IMR-90 (cell line): ENCODE data around the gene CCNO. TPM values are rescaled to one million over a fixed set of nuclear protein-coding genes. Genes with fewer than 3 reads are reported as not detected.

Source experiments
- ATAC-seq: fragments of 200-7000 bp; cut with Tn5 transposase; 2 replicates; pipeline ENCODE4 v1.9.1; 2020; ENCODE audit warnings: low read depth, mild to moderate bottlenecking, moderate library complexity
- BruUV-seq: library from RNA; stranded (reverse); fragments of 400-500 nt; replicated peaks from 2 replicates; lab custom pipeline; 2021; lab: Mats Ljungman, UMichigan
- CTCF ChIA-PET: fragments of 300-600 bp; formaldehyde crosslinking; extraction: SDS; loops from one replicate; lab custom pipeline; 2021; ENCODE audit warnings: antibody characterized with exemption; lab: Yijun Ruan, JAX
- POLR2A ChIA-PET: fragments of 300-600 bp; sonication (Branson Sonifier 250); formaldehyde crosslinking; loops from one replicate; lab custom pipeline; 2022; ENCODE audit warnings: antibody characterized with exemption; ENCODE audit not compliant: unreplicated experiment; lab: Charles Lee
- DNase-seq: peaks from one replicate; pipeline ENCODE4 v3.0.0; 2013
- H2AFZ ChIP-seq: replicated peaks from 2 replicates; pipeline ENCODE3; 2013; ENCODE audit warnings: low read length, mild to moderate bottlenecking; ENCODE audit not compliant: poor library complexity
- H2AK5ac ChIP-seq: 2 replicates; pipeline ENCODE4 v1.6.1; 2013; ENCODE audit warnings: low read depth, low read length, inconsistent platforms
- H2AK9ac ChIP-seq: replicated peaks from 2 replicates; pipeline ENCODE3; 2013; ENCODE audit warnings: mild to moderate bottlenecking, low read depth, low read length, moderate library complexity; ENCODE audit not compliant: poor library complexity
- H2BK120ac ChIP-seq: 2 replicates; pipeline ENCODE4 v1.6.1; 2013; ENCODE audit warnings: low read depth, low read length, inconsistent platforms
- H2BK15ac ChIP-seq: 3 replicates; pipeline ENCODE4 v1.6.1; 2013; ENCODE audit warnings: low read depth, low read length, inconsistent platforms
- H2BK20ac ChIP-seq: 2 replicates; pipeline ENCODE4 v1.6.1; 2013; ENCODE audit warnings: low read depth, mild to moderate bottlenecking, inconsistent platforms, low read length, moderate library complexity
- H2BK5ac ChIP-seq: 2 replicates; pipeline ENCODE4 v1.6.1; 2013; ENCODE audit warnings: mild to moderate bottlenecking, low read depth, low read length, inconsistent platforms; ENCODE audit not compliant: poor library complexity, severe bottlenecking
- H3K14ac ChIP-seq: replicated peaks from 2 replicates; pipeline ENCODE4 v1.6.1; 2013; ENCODE audit warnings: low read depth, low read length, inconsistent platforms
- H3K18ac ChIP-seq: 2 replicates; pipeline ENCODE4 v1.6.1; 2013; ENCODE audit warnings: low read depth, low read length, control low read depth
- H3K23ac ChIP-seq: 2 replicates; pipeline ENCODE4 v1.6.1; 2013; ENCODE audit warnings: low read depth, low read length, inconsistent platforms
- H3K27ac ChIP-seq: 2 replicates; pipeline ENCODE4 v1.5.1; 2013; ENCODE audit warnings: mild to moderate bottlenecking, control low read depth, low read length; ENCODE audit not compliant: insufficient read depth
- H3K27me3 ChIP-seq: 2 replicates; pipeline ENCODE4 v1.6.1; 2013; ENCODE audit warnings: low read length; ENCODE audit not compliant: control insufficient read depth, insufficient read depth
- H3K36me3 ChIP-seq: 2 replicates; pipeline ENCODE4 v1.6.1; 2013; ENCODE audit warnings: low read length, mixed read lengths; ENCODE audit not compliant: control insufficient read depth, insufficient read depth
- H3K4ac ChIP-seq: 2 replicates; pipeline ENCODE4 v1.6.1; 2013; ENCODE audit warnings: low read depth, low read length, inconsistent platforms
- H3K4me1 ChIP-seq: 2 replicates; pipeline ENCODE4 v1.6.1; 2013; ENCODE audit warnings: low read length, mixed read lengths; ENCODE audit not compliant: control insufficient read depth, insufficient read depth
- H3K4me2 ChIP-seq: 2 replicates; pipeline ENCODE4 v1.6.1; 2013; ENCODE audit warnings: low read depth, mild to moderate bottlenecking, control low read depth, low read length, moderate library complexity
- H3K4me3 ChIP-seq: 2 replicates; pipeline ENCODE4 v1.5.1; 2013; ENCODE audit warnings: low read depth, mild to moderate bottlenecking, control low read depth, low read length, moderate library complexity; ENCODE audit not compliant: insufficient read depth
- H3K56ac ChIP-seq: 2 replicates; pipeline ENCODE4 v1.6.1; 2013; ENCODE audit warnings: low read length, inconsistent platforms; ENCODE audit not compliant: insufficient read depth; ENCODE audit errors: extremely low read depth
- H3K79me1 ChIP-seq, 2 experiments: 2 replicates each; pipeline ENCODE4 v1.6.1; 2013; ENCODE audit warnings: low read length in 2 of 2, inconsistent platforms in 1 of 2, low read depth in 1 of 2
- H3K9ac ChIP-seq: 2 replicates; pipeline ENCODE4 v1.6.1; 2013; ENCODE audit warnings: low read depth, low read length, control low read depth
- H3K9me1 ChIP-seq: 2 replicates; pipeline ENCODE4 v1.6.1; 2013; ENCODE audit warnings: low read length, inconsistent platforms; ENCODE audit not compliant: insufficient read depth
- H3K9me3 ChIP-seq: 2 replicates; pipeline ENCODE4 v1.6.1; 2013; ENCODE audit warnings: low read length; ENCODE audit not compliant: control insufficient read depth, insufficient read depth
- H4K20me1 ChIP-seq: 2 replicates; pipeline ENCODE4 v1.6.1; 2013; ENCODE audit warnings: low read length, inconsistent platforms; ENCODE audit not compliant: insufficient read depth
- H4K5ac ChIP-seq: 2 replicates; pipeline ENCODE4 v1.6.1; 2013; ENCODE audit warnings: mild to moderate bottlenecking, low read depth, low read length, control low read depth
- H4K8ac ChIP-seq, 2 experiments: 2 replicates each; pipeline ENCODE4 v1.6.1; 2013; ENCODE audit warnings: low read depth in 2 of 2, low read length in 2 of 2, control low read depth in 1 of 2, inconsistent platforms in 1 of 2
- H4K91ac ChIP-seq: 2 replicates; pipeline ENCODE4 v1.6.1; 2013; ENCODE audit warnings: low read depth, low read length, inconsistent platforms; ENCODE audit not compliant: insufficient read depth
- BHLHE40 ChIP-seq: fragments of 150-350 bp; IDR thresholded peaks from 2 replicates; pipeline ENCODE4 v1.6.1; 2016; ENCODE audit warnings: mild to moderate bottlenecking, low read depth, low read length
- CHD1 ChIP-seq: IDR thresholded peaks from 2 replicates; pipeline ENCODE4 v1.6.1; 2012; ENCODE audit warnings: low read depth, low read length, improper control_type of control experiment
- MAFK ChIP-seq: IDR thresholded peaks from 2 replicates; pipeline ENCODE4 v1.6.1; 2012; ENCODE audit warnings: low read depth, low read length, improper control_type of control experiment
- MAZ ChIP-seq: IDR thresholded peaks from 2 replicates; pipeline ENCODE4 v1.6.1; 2012; ENCODE audit warnings: low read depth, mild to moderate bottlenecking, low read length, improper control_type of control experiment, moderate library complexity, borderline replicate concordance
- POLR2A ChIP-seq: IDR thresholded peaks from 2 replicates; pipeline ENCODE4 v1.6.1; 2012; ENCODE audit warnings: mild to moderate bottlenecking, low read depth, low read length
- RAD21 ChIP-seq: IDR thresholded peaks from 2 replicates; pipeline ENCODE4 v1.6.1; 2012; ENCODE audit warnings: low read length, improper control_type of control experiment
- RCOR1 ChIP-seq: IDR thresholded peaks from 2 replicates; pipeline ENCODE4 v1.6.1; 2012; ENCODE audit warnings: mild to moderate bottlenecking, low read length, improper control_type of control experiment; ENCODE audit not compliant: insufficient replicate concordance
- RFX5 ChIP-seq: IDR thresholded peaks from 2 replicates; pipeline ENCODE4 v1.8.0; 2012; ENCODE audit warnings: low read depth, mild to moderate bottlenecking, low read length, moderate library complexity
- SMC3 ChIP-seq: fragments of 150-350 bp; IDR thresholded peaks from 2 replicates; pipeline ENCODE4 v1.6.1; 2016; ENCODE audit warnings: low read depth, mild to moderate bottlenecking, antibody characterized with exemption, low read length, moderate library complexity
- WGBS, 2 experiments: methylation state at CpG; one replicate each; pipeline versions ENCODE4 v1.1.5 to v1.1.7; 2013; ENCODE audit warnings: missing lambda C conversion rate in 2 of 2; ENCODE audit not compliant: insufficient read length in 1 of 2; ENCODE audit errors: extremely low coverage in 2 of 2; 5-methylcytosine and 5-hydroxymethylcytosine counted together
- dilution Hi-C: fragments of 300-500 bp; cut with HindIII; formaldehyde crosslinking; loops from one replicate; pipeline ENCODE4 v1.14.3; 2018; ENCODE audit warnings: low sequenced_read_pairs; ENCODE audit not compliant: unreplicated experiment
- in situ Hi-C: fragments of 300-500 bp; cut with MboI; formaldehyde crosslinking; loops from 3 replicates; pipeline ENCODE4 v1.14.3; 2019; ENCODE audit warnings: low sequenced_read_pairs, inconsistent platforms, mixed read lengths
- intact Hi-C: fragments of 100-400 bp; cut with micrococcal nuclease; formaldehyde crosslinking; loops from 2 replicates; pipeline ENCODE4 v1.10.0; 2022
- polyA plus RNA-seq, 3 experiments: library from polyadenylated mRNA; depleted of rRNA; stranded (reverse); fragments of >200 nt; gene quantifications; 2 replicates each; pipeline ENCODE4 v1.2.3, GENCODE V29; 2012; ENCODE audit warnings: low replicate concordance in 1 of 3
- total RNA-seq: library from RNA; depleted of rRNA; stranded (reverse); fragments of >200 nt; gene quantifications from 2 replicates; pipeline ENCODE4 v1.2.3, GENCODE V29; 2012
- TF ChIP-seq, protein P1 (sequence below): conservative IDR thresholded peaks from 2 replicates; pipeline ENCODE4 v1.5.1; 2012; ENCODE audit warnings: mild to moderate bottlenecking, low read depth, low read length, improper control_type of control experiment
- TF ChIP-seq, protein P2 (sequence below): fragments of 150-350 bp; IDR thresholded peaks from 2 replicates; pipeline ENCODE4 v1.6.1; 2017; ENCODE audit warnings: mild to moderate bottlenecking, antibody characterized with exemption, low read length, low read depth

CCNO gene
- total and polyA plus RNA-seq, 2 of the 4 experiments (the other 2 are of a cell fraction), result 0.09 TPM; not detected in 1

DNA sequence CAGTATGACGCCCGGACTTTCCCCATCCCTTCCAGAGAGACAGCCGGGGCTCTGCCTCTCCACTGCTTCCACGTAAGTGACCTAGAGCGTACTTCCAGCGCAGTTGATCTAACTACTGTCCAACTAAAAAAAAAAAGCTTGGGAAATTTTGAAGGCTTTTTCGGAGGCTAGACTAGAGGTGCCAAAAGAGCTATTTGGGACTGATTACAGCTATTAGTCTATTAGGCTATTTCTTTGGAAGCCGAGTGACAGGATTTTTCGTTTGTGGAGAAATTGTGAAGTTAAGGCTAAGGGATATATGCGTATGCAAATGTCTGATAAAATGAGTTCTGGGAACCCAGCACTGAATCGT, 1.5 kb downstream of the CCNO start:
- in situ Hi-C loops, result no loop called here
- Histone ChIP-seq H3K18ac (no peak overlapping the region), H3K9ac (no peak overlapping the region), H2BK20ac (no peak overlapping the region), H3K4me2 (peak overlapping the region; percentile 81; the same call in 1 of the 2 replicates), H3K14ac (no peak overlapping the region), H2AK9ac (no peak overlapping the region), H3K27ac (no peak overlapping the region), H4K91ac (no peak overlapping the region), H2BK15ac (no peak overlapping the region), H3K4me3 (no peak overlapping the region), H4K20me1 (peaks cover 23% of the 10 kb centered on the region; the same call in 1 of the 2 replicates), H2BK5ac (no peak overlapping the region), H3K4ac (no peak overlapping the region), H3K56ac (no peak overlapping the region), H4K5ac (no peak overlapping the region), H3K9me1 (no peaks in the 10 kb centered on the region), H3K79me1 (no peaks in the 10 kb centered on the region), H2BK120ac (no peak overlapping the region), H3K23ac (no peak overlapping the region), H4K8ac (no peak overlapping the region), H3K36me3 (no peaks in the 10 kb centered on the region), H3K4me1 (peaks cover 9% of the 10 kb centered on the region; the same call in 1 of the 2 replicates), H2AFZ (peak overlapping the region; percentile 88), H3K27me3 (peaks cover 86% of the 10 kb centered on the region), H2AK5ac (no peak overlapping the region), H3K9me3 (peaks cover 4% of the 10 kb centered on the region; the same call in 1 of the 2 replicates)
- POLR2A ChIA-PET, result interaction anchor here (0.5 kb wide), 1 partner anchor 1825 kb away, joined by 3 read pairs; no protein-coding TSS in a partner anchor
- intact Hi-C loops, result no loop called here
- CTCF ChIA-PET, result no interaction called here
- ATAC-seq (no peak), DNase-seq (no peak)
- 8% methylated on average over 4 of the region's 11 CpGs; no CpG with 5 or more reads in 1 of the 2 experiments for WGBS, 2 experiments
- TF ChIP-seq BHLHE40 (no peak), SMC3 (no peak), MAFK (no peak), MAZ (no peak), RAD21 (no peak), CHD1 (no peak), RCOR1 (no peak), POLR2A (no peak), RFX5 (no peak)
- TF ChIP-seq, protein P1, sequence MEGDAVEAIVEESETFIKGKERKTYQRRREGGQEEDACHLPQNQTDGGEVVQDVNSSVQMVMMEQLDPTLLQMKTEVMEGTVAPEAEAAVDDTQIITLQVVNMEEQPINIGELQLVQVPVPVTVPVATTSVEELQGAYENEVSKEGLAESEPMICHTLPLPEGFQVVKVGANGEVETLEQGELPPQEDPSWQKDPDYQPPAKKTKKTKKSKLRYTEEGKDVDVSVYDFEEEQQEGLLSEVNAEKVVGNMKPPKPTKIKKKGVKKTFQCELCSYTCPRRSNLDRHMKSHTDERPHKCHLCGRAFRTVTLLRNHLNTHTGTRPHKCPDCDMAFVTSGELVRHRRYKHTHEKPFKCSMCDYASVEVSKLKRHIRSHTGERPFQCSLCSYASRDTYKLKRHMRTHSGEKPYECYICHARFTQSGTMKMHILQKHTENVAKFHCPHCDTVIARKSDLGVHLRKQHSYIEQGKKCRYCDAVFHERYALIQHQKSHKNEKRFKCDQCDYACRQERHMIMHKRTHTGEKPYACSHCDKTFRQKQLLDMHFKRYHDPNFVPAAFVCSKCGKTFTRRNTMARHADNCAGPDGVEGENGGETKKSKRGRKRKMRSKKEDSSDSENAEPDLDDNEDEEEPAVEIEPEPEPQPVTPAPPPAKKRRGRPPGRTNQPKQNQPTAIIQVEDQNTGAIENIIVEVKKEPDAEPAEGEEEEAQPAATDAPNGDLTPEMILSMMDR, result no peak
- TF ChIP-seq, protein P2, sequence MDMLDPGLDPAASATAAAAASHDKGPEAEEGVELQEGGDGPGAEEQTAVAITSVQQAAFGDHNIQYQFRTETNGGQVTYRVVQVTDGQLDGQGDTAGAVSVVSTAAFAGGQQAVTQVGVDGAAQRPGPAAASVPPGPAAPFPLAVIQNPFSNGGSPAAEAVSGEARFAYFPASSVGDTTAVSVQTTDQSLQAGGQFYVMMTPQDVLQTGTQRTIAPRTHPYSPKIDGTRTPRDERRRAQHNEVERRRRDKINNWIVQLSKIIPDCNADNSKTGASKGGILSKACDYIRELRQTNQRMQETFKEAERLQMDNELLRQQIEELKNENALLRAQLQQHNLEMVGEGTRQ, result no peak
- dilution Hi-C loops, result no loop called here
- no TSS peak for BruUV-seq
